ENCODE results near the gene RAB42. TPM values are rescaled to one million over a fixed set of nuclear protein-coding genes. Genes with fewer than 3 reads are reported as not detected.

RAB42 gene
- total and polyA plus RNA-seq, 10 of the 15 experiments (the other 5 are each of a cell fraction or from before 2014, with no cell fraction given), result 0.16 to 4.5 (median 0.49) TPM

- TF ChIP-seq CUX1 (IDR thresholded peaks at IDR 0.05; ENCODE audit: insufficient replicate concordance, low read depth, low read length), result no peak
- peak; percentile 79 for TF ChIP-seq GATAD2B (conservative IDR thresholded peaks at IDR 0.05; ENCODE audit: low read depth)
- peak; percentile 71; the same call in 1 of the 2 replicates for TF ChIP-seq BACH1 (IDR thresholded peaks at IDR 0.05; ENCODE audit: borderline replicate concordance)
- TF ChIP-seq CHD2 (IDR thresholded peaks at IDR 0.05; ENCODE audit: borderline replicate concordance, low read depth, low read length), result no peak
- TF ChIP-seq, protein P1, sequence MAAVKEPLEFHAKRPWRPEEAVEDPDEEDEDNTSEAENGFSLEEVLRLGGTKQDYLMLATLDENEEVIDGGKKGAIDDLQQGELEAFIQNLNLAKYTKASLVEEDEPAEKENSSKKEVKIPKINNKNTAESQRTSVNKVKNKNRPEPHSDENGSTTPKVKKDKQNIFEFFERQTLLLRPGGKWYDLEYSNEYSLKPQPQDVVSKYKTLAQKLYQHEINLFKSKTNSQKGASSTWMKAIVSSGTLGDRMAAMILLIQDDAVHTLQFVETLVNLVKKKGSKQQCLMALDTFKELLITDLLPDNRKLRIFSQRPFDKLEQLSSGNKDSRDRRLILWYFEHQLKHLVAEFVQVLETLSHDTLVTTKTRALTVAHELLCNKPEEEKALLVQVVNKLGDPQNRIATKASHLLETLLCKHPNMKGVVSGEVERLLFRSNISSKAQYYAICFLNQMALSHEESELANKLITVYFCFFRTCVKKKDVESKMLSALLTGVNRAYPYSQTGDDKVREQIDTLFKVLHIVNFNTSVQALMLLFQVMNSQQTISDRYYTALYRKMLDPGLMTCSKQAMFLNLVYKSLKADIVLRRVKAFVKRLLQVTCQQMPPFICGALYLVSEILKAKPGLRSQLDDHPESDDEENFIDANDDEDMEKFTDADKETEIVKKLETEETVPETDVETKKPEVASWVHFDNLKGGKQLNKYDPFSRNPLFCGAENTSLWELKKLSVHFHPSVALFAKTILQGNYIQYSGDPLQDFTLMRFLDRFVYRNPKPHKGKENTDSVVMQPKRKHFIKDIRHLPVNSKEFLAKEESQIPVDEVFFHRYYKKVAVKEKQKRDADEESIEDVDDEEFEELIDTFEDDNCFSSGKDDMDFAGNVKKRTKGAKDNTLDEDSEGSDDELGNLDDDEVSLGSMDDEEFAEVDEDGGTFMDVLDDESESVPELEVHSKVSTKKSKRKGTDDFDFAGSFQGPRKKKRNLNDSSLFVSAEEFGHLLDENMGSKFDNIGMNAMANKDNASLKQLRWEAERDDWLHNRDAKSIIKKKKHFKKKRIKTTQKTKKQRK (IDR thresholded peaks at IDR 0.05; ENCODE audit: low read depth, low read length), result no peak
- TF ChIP-seq TCF3 (IDR thresholded peaks at IDR 0.05; ENCODE audit: borderline replicate concordance, insufficient read depth, low read depth, low read length), result no peak
- no peak for TF ChIP-seq NBN (IDR thresholded peaks at IDR 0.05)
- TF ChIP-seq, protein P2, sequence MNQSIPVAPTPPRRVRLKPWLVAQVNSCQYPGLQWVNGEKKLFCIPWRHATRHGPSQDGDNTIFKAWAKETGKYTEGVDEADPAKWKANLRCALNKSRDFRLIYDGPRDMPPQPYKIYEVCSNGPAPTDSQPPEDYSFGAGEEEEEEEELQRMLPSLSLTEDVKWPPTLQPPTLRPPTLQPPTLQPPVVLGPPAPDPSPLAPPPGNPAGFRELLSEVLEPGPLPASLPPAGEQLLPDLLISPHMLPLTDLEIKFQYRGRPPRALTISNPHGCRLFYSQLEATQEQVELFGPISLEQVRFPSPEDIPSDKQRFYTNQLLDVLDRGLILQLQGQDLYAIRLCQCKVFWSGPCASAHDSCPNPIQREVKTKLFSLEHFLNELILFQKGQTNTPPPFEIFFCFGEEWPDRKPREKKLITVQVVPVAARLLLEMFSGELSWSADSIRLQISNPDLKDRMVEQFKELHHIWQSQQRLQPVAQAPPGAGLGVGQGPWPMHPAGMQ (IDR thresholded peaks at IDR 0.05; ENCODE audit: borderline replicate concordance), result no peak
- peak; percentile 81 for TF ChIP-seq NR2F1 (conservative IDR thresholded peaks at IDR 0.05)
- no peak for TF ChIP-seq SRF (IDR thresholded peaks at IDR 0.05; ENCODE audit: low read depth in 2 of 2, low read length in 2 of 2)
- TF ChIP-seq ZNF274 (IDR thresholded peaks at IDR 0.05; ENCODE audit: insufficient read depth, insufficient read length), result no peak
- TF ChIP-seq RCOR1 (conservative IDR thresholded peaks at IDR 0.05; ENCODE audit: low read depth, low read length), result no peak
- no peak for TF ChIP-seq TAF1 (IDR thresholded peaks at IDR 0.05; ENCODE audit: borderline replicate concordance, low read depth, low read length)
- TF ChIP-seq YBX1 (IDR thresholded peaks at IDR 0.05), result no peak
- no peak for TF ChIP-seq SPI1 (IDR thresholded peaks at IDR 0.05; ENCODE audit: borderline replicate concordance, insufficient read depth, low read depth, low read length)
- TF ChIP-seq EGR1 (IDR thresholded peaks at IDR 0.05; ENCODE audit: borderline replicate concordance in 1 of 2, low read depth in 2 of 2, low read length in 2 of 2), result no peak
- TF ChIP-seq SMAD1 (IDR thresholded peaks at IDR 0.05; ENCODE audit: low read depth, partially characterized antibody), result no peak
- no peak for TF ChIP-seq MXI1 (IDR thresholded peaks at IDR 0.05; ENCODE audit: low read depth, low read length)
Measured at GRCh38 chr1:28592321-28593071, 431 bp downstream of the RAB42 start (continued).

All from GM12878 (cell line).